Endodermal cell (in vitro differentiated cells): ENCODE data around the gene PSTPIP2. TPM values are rescaled to one million over a fixed set of nuclear protein-coding genes. Genes with fewer than 3 reads are reported as not detected.
A peak's percentile ranks its signal among the peaks of the same experiment; 100 is the strongest.

Experiments
- DNase-seq: peaks from one replicate; pipeline ENCODE4 v3.0.0-alpha.2; 2017
- H3K27ac ChIP-seq: 2 replicates; pipeline ENCODE4 v1.5.1; 2013; ENCODE audit warnings: mild to moderate bottlenecking, low read depth, low read length, moderate library complexity
- H3K27me3 ChIP-seq: 2 replicates; pipeline ENCODE4 v1.6.1; 2013; ENCODE audit warnings: mild to moderate bottlenecking, low read length, moderate library complexity; ENCODE audit not compliant: insufficient read depth, control insufficient read depth, poor library complexity, severe bottlenecking
- H3K36me3 ChIP-seq: 2 replicates; pipeline ENCODE4 v1.7.0; 2013; ENCODE audit warnings: mild to moderate bottlenecking, low read length, moderate library complexity; ENCODE audit not compliant: control insufficient read depth, insufficient read depth
- H3K4me1 ChIP-seq: one replicate; pipeline ENCODE4 v1.7.0; 2013; ENCODE audit warnings: low read length; ENCODE audit not compliant: control insufficient read depth, insufficient read depth
- H3K4me3 ChIP-seq: 2 replicates; pipeline ENCODE4 v1.5.1; 2013; ENCODE audit warnings: mild to moderate bottlenecking, low read length, moderate library complexity
- H3K9ac ChIP-seq: 2 replicates; pipeline ENCODE4 v1.6.1; 2013; ENCODE audit warnings: mild to moderate bottlenecking, low read length, moderate library complexity; ENCODE audit not compliant: poor library complexity, severe bottlenecking; ENCODE audit errors: extremely low read depth
- H3K9me3 ChIP-seq: 2 replicates; pipeline ENCODE4 v1.6.1; 2013; ENCODE audit warnings: mild to moderate bottlenecking, low read length, moderate library complexity; ENCODE audit not compliant: control insufficient read depth
- H3K27ac Mint-ChIP-seq: 2 replicates; pipeline ENCODE4 v1.8.0; 2020; ENCODE audit warnings: mixed read lengths
- H3K27me3 Mint-ChIP-seq: 2 replicates; pipeline ENCODE4 v1.8.0; 2021; ENCODE audit warnings: mild to moderate bottlenecking, mixed read lengths; ENCODE audit not compliant: insufficient read depth
- H3K36me3 Mint-ChIP-seq: 2 replicates; pipeline ENCODE4 v1.8.0; 2020; ENCODE audit warnings: low read depth, mixed read lengths
- H3K4me1 Mint-ChIP-seq: 2 replicates; pipeline ENCODE4 v1.8.0; 2020; ENCODE audit warnings: mixed read lengths
- H3K4me3 Mint-ChIP-seq: 2 replicates; pipeline ENCODE4 v1.8.0; 2020; ENCODE audit warnings: mild to moderate bottlenecking, moderate library complexity, mixed read lengths
- H3K9me3 Mint-ChIP-seq: 2 replicates; pipeline ENCODE4 v1.8.0; 2020; ENCODE audit warnings: mild to moderate bottlenecking, mixed read lengths
- WGBS, 2 experiments: methylation state at CpG; one replicate each; pipeline versions ENCODE4 v1.1.5 to v1.1.7; 2013; ENCODE audit warnings: missing lambda C conversion rate in 2 of 2, mixed read lengths in 1 of 2; ENCODE audit not compliant: insufficient coverage in 1 of 2, insufficient read length in 1 of 2; 5-methylcytosine and 5-hydroxymethylcytosine counted together
- long read RNA-seq, 4 experiments: library from polyadenylated mRNA in 2 of 4; library from RNA in 1 of 4; library from capped mRNA in 1 of 4; stranded (forward) in 3 of 4; unstranded in 1 of 4; transcript quantifications; one replicate each; pipeline ENCODE4 v2.0.0, GENCODE V29; 2020 to 2021; ENCODE audit warnings: inconsistent platforms in 1 of 4
- polyA plus RNA-seq, 2 experiments: library from polyadenylated mRNA; stranded (reverse); fragments of 50-300 nt; gene quantifications; one replicate each; pipeline ENCODE4 v1.2.3, GENCODE V29; 2013
- total RNA-seq, 2 donors: library from RNA; stranded (reverse); fragmentation: NEBNext Ultra II Directional in 1 of 2; extraction: Animal tissue kit (Norgen Biotek cat#: 25700) in 1 of 2; gene quantifications; 2 replicates in 1 of 2; 3 replicates in 1 of 2; pipeline ENCODE4 v1.2.1, GENCODE V29; 2021
- TF ChIP-seq, protein P1 (sequence below): fragments of 200-600 bp; sonication (generic); conservative IDR thresholded peaks from 2 replicates; pipeline ENCODE4 v1.5.0; 2021; ENCODE audit warnings: antibody characterized with exemption, mild to moderate bottlenecking

PSTPIP2 gene, protein sequence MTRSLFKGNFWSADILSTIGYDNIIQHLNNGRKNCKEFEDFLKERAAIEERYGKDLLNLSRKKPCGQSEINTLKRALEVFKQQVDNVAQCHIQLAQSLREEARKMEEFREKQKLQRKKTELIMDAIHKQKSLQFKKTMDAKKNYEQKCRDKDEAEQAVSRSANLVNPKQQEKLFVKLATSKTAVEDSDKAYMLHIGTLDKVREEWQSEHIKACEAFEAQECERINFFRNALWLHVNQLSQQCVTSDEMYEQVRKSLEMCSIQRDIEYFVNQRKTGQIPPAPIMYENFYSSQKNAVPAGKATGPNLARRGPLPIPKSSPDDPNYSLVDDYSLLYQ
- total RNA-seq: 10 to 100 TPM; 10.6 to 10.8 TPM
- polyA plus RNA-seq (2013, experiment 1 of 2): 6.3 TPM
- polyA plus RNA-seq (2013, experiment 2 of 2): 6.2 TPM
- long read RNA-seq, experiment 1, partial matches to known transcripts: 1 of 5 reads
- long read RNA-seq, experiment 1, other reads (novel, unspliced or antisense): 3 of 5 reads
- long read RNA-seq, experiment 2, transcript PSTPIP2-201 (15 exons, 3,000 nt): major isoform, 13 of 18 reads
- long read RNA-seq, experiment 2, partial matches to known transcripts: 1 of 18 reads
- long read RNA-seq, experiment 2, other reads (novel, unspliced or antisense): 4 of 18 reads
- long read RNA-seq, experiment 3, transcript PSTPIP2-201 (15 exons, 3,000 nt): major isoform, 32 of 41 reads
- long read RNA-seq, experiment 3, partial matches to known transcripts: 2 of 41 reads
- long read RNA-seq, experiment 3, other reads (novel, unspliced or antisense): 7 of 41 reads
- long read RNA-seq, experiment 4, partial matches to known transcripts: 0 of 1 reads
- long read RNA-seq, experiment 4, other reads (novel, unspliced or antisense): 0 of 1 reads

- peak within 1 kb of the TSS; percentile 59 for H3K9ac ChIP-seq
- Mint-ChIP-seq H3K4me3 (peak within 1 kb of the TSS; percentile 61), H3K27me3 (peaks cover 26% of the 10 kb centered on the region), H3K36me3 (peaks cover 7% of the 10 kb centered on the region), H3K9me3 (no peaks in the 10 kb centered on the region), H3K4me1 (peaks cover 11% of the 10 kb centered on the region), H3K27ac (peak within 1 kb of the TSS; percentile 35)
- H3K36me3 ChIP-seq: no peaks in the 10 kb centered on the region
- H3K4me1 ChIP-seq: peaks cover 8% of the 10 kb centered on the region
- no peak within 1 kb of the TSS for H3K27ac ChIP-seq
- peaks cover 10% of the 10 kb centered on the region for H3K27me3 ChIP-seq
- WGBS, 2 experiments: 0 to 2% methylated on average over 31 to 75 of the region's 75 CpGs
- TF ChIP-seq, protein P1, sequence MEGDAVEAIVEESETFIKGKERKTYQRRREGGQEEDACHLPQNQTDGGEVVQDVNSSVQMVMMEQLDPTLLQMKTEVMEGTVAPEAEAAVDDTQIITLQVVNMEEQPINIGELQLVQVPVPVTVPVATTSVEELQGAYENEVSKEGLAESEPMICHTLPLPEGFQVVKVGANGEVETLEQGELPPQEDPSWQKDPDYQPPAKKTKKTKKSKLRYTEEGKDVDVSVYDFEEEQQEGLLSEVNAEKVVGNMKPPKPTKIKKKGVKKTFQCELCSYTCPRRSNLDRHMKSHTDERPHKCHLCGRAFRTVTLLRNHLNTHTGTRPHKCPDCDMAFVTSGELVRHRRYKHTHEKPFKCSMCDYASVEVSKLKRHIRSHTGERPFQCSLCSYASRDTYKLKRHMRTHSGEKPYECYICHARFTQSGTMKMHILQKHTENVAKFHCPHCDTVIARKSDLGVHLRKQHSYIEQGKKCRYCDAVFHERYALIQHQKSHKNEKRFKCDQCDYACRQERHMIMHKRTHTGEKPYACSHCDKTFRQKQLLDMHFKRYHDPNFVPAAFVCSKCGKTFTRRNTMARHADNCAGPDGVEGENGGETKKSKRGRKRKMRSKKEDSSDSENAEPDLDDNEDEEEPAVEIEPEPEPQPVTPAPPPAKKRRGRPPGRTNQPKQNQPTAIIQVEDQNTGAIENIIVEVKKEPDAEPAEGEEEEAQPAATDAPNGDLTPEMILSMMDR: no peak
- peak within 1 kb of the TSS; percentile 75 for H3K4me3 ChIP-seq
- no peaks in the 10 kb centered on the region for H3K9me3 ChIP-seq
- peak; percentile 82 for DNase-seq
Observed at GRCh38 chr18:46071653-46072375, at the start of gene PSTPIP2. Gene PSTPIP2 (minus strand): TSS chr18:46072260. CDS start chr18:46072188, 72 bp downstream.

GRCh38 chr18:46113751-46114150 is 41.7 kb upstream of the PSTPIP2 start:
- Histone ChIP-seq H3K4me3 (peak overlapping the region; percentile 27), H3K36me3 (peaks cover 58% of the 10 kb centered on the region), H3K9me3 (peaks cover 11% of the 10 kb centered on the region), H3K27me3 (no peaks in the 10 kb centered on the region), H3K4me1 (peaks cover 6% of the 10 kb centered on the region), H3K27ac (no peak overlapping the region), H3K9ac (no peak overlapping the region)
- TF ChIP-seq, protein P1: no peak
- no peak for DNase-seq
- peaks cover 21% of the 10 kb centered on the region for H3K4me1 Mint-ChIP-seq
- peaks cover 63% of the 10 kb centered on the region for H3K36me3 Mint-ChIP-seq
- H3K27me3 Mint-ChIP-seq: no peaks in the 10 kb centered on the region
- peak overlapping the region; percentile 36 for H3K27ac Mint-ChIP-seq
- no peak overlapping the region for H3K4me3 Mint-ChIP-seq
- WGBS, 2 experiments: 54% methylated on average over 1 of the region's 1 CpG; no CpG with 5 or more reads in 1 of the 2 experiments
- peaks cover 7% of the 10 kb centered on the region for H3K9me3 Mint-ChIP-seq

GRCh38 chr18:46110406-46110805 is 38.3 kb upstream of the PSTPIP2 start:
- H3K27ac Mint-ChIP-seq: no peak overlapping the region
- TF ChIP-seq, protein P1: no peak
- Histone ChIP-seq H3K9me3 (peaks cover 11% of the 10 kb centered on the region), H3K27ac (no peak overlapping the region), H3K36me3 (peaks cover 55% of the 10 kb centered on the region), H3K9ac (no peak overlapping the region), H3K4me3 (no peak overlapping the region), H3K4me1 (peaks cover 6% of the 10 kb centered on the region), H3K27me3 (no peaks in the 10 kb centered on the region)
- no peak overlapping the region for H3K4me3 Mint-ChIP-seq
- 88 to 100% methylated on average over 1 to 3 of the region's 3 CpGs for WGBS, 2 experiments
- peaks cover 7% of the 10 kb centered on the region for H3K9me3 Mint-ChIP-seq
- peaks cover 63% of the 10 kb centered on the region for H3K36me3 Mint-ChIP-seq
- H3K4me1 Mint-ChIP-seq: peaks cover 21% of the 10 kb centered on the region
- no peaks in the 10 kb centered on the region for H3K27me3 Mint-ChIP-seq
- no peak for DNase-seq
